ENCODE results near the gene PCNX2. TPM values are rescaled to one million over a fixed set of nuclear protein-coding genes. Genes with fewer than 3 reads are reported as not detected.

Gene PCNX2
- total RNA-seq, 2 donors from 2014 or later = 8.4 to 23.2 TPM

DNA sequence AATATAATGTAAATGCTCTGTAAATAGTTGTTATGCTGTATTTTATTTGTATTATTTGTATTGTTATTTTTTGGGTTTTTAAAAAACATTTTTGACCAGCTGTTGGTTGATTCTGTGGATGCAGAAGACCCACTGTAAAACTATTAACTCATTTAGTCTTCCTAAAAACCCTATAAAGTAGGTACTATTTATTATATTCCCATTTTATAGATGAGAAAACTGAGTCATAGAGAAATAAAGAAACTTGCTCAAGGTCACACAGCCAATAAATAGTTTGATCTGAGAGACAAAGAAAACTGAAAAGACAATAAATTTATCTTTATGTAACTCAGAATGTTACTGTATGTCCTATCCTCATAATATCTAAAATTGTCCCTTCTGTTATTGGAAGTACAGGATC lies 30.8 kb upstream of the PCNX2 start:
- DNase-seq (ENCODE audit: low spot score) = no peak
- Histone ChIP-seq H3K4me3 (no peak overlapping the region), H3K4me1 (replicated peaks) (no peaks in the 10 kb centered on the region), H3K9me3 (no peaks in the 10 kb centered on the region), H3K27ac (no peak overlapping the region), H3K36me3 (no peaks in the 10 kb centered on the region), H3K27me3 (replicated peaks; ENCODE audit: insufficient read depth) (no peaks in the 10 kb centered on the region)
- no peak for TF ChIP-seq CTCF (IDR thresholded peaks at IDR 0.05)
- no peak for TF ChIP-seq POLR2A (IDR thresholded peaks at IDR 0.05)
- TF ChIP-seq POLR2AphosphoS5 (IDR thresholded peaks at IDR 0.05) = no peak
- intact Hi-C loops (cut with DNase I) = no loop called here

DNA sequence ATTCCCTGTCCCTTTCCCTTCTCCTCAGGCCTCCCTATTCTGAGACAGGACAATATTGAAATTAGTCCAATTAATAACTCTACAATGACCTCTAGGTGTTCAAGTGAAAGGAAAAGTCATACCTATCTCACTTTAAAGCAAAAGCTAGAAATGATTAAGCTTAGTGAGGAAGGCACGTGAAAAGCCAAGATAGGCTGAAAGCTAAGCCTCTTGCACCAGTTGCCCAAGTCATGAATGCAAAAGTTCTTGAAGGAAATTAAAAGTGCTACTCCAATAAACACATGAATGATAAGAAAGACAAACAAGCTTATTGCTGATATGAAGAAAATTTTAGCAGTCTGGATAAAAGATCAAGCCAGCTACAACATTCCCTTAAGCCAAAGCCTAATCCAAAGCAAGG lies 28.2 kb upstream of the PCNX2 start:
- no peaks in the 10 kb centered on the region for H3K9me3 ChIP-seq
- intact Hi-C loops (cut with DNase I) = no loop called here
- H3K36me3 ChIP-seq = no peaks in the 10 kb centered on the region
- H3K27ac ChIP-seq = no peak overlapping the region
- WGBS = 87% methylated on average over 1 of the region's 1 CpG
- no peak for DNase-seq (ENCODE audit: low spot score)
- H3K4me3 ChIP-seq = no peak overlapping the region
- no peaks in the 10 kb centered on the region for H3K4me1 ChIP-seq (replicated peaks)
- TF ChIP-seq CTCF (IDR thresholded peaks at IDR 0.05) (no peak), POLR2A (IDR thresholded peaks at IDR 0.05) (no peak), POLR2AphosphoS5 (IDR thresholded peaks at IDR 0.05) (no peak)
- H3K27me3 ChIP-seq (replicated peaks; ENCODE audit: insufficient read depth) = no peaks in the 10 kb centered on the region

GRCh38 chr1:233320023-233320422 lies 24.5 kb upstream of the PCNX2 start:
- Histone ChIP-seq H3K27me3 (replicated peaks; ENCODE audit: insufficient read depth) (no peaks in the 10 kb centered on the region), H3K4me1 (replicated peaks) (no peaks in the 10 kb centered on the region), H3K27ac (no peak overlapping the region), H3K9me3 (no peaks in the 10 kb centered on the region), H3K36me3 (no peaks in the 10 kb centered on the region), H3K4me3 (no peak overlapping the region)
- intact Hi-C loops (cut with DNase I) = no loop called here
- WGBS = 39% methylated on average over 2 of the region's 2 CpGs
- TF ChIP-seq POLR2A (IDR thresholded peaks at IDR 0.05) (no peak), POLR2AphosphoS5 (IDR thresholded peaks at IDR 0.05) (no peak), CTCF (IDR thresholded peaks at IDR 0.05) (no peak)
- no peak for DNase-seq (ENCODE audit: low spot score)

DNA sequence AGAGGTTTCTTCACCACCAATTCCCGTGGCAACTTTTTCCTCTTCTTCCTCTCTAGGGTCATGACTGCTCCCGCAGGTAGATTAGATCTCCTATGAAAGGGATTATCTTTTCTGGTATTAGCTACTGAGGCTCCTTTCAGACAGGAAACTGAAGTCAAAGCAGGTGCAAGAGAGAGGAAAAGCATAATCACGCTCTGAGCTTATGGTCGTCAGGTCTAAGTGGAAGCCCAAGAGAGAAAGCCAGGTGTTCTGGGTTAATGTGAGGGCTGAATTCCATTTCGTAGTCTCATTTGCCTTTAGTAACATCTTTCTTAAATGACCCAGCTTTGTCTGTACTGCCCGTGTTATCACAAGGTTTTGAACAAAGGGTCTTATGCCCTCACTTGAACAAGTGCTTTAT lies 23.7 kb upstream of the PCNX2 start:
- Histone ChIP-seq H3K9me3 (no peaks in the 10 kb centered on the region), H3K36me3 (no peaks in the 10 kb centered on the region), H3K27ac (no peak overlapping the region), H3K4me1 (replicated peaks) (no peaks in the 10 kb centered on the region), H3K27me3 (replicated peaks; ENCODE audit: insufficient read depth) (no peaks in the 10 kb centered on the region), H3K4me3 (no peak overlapping the region)
- intact Hi-C loops (cut with DNase I) = no loop called here
- WGBS = 75% methylated on average over 6 of the region's 6 CpGs
- DNase-seq (ENCODE audit: low spot score) = no peak
- TF ChIP-seq POLR2AphosphoS5 (IDR thresholded peaks at IDR 0.05) = no peak
- no peak for TF ChIP-seq POLR2A (IDR thresholded peaks at IDR 0.05)
- no peak for TF ChIP-seq CTCF (IDR thresholded peaks at IDR 0.05)

DNA sequence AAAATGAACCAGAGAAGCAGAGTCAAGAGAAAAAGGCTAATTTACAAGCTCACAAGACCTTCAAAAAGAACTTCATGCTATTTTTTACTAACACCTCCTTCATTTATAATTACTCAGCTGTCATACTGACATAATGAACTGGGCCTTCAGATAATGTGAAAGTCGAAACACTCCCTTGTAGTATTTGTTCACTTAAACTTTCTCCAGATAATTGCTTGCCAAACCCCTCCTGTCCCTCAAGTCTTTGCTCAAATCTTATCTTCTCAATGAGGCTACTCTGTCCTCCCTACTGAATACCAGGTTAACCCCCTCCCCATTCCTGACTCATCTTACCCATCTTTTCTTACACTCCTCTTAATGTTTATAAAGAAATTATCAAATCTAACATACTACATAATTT lies 20.9 kb upstream of the PCNX2 start:
- H3K36me3 ChIP-seq = no peaks in the 10 kb centered on the region
- intact Hi-C loops (cut with DNase I) = no loop called here
- WGBS = 74% methylated on average over 1 of the region's 1 CpG

More for the DNA sequence above, 20.9 kb upstream of the PCNX2 start:
- H3K4me1 ChIP-seq (replicated peaks) = no peaks in the 10 kb centered on the region
- no peak for DNase-seq (ENCODE audit: low spot score)
- TF ChIP-seq CTCF (IDR thresholded peaks at IDR 0.05) = no peak
- TF ChIP-seq POLR2AphosphoS5 (IDR thresholded peaks at IDR 0.05) = no peak
- TF ChIP-seq POLR2A (IDR thresholded peaks at IDR 0.05) = no peak
- H3K27me3 ChIP-seq (replicated peaks; ENCODE audit: insufficient read depth) = no peaks in the 10 kb centered on the region
- H3K27ac ChIP-seq = no peak overlapping the region
- no peak overlapping the region for H3K4me3 ChIP-seq
- no peaks in the 10 kb centered on the region for H3K9me3 ChIP-seq

Measured in prostate gland (tissue), 2 donors.